Left hindlimb (tissue), 1 donor: ENCODE measurements around the gene HOXA6.

Experiments used
- DNase-seq: peaks from one replicate; pipeline ENCODE4 v3.0.0-alpha.2; 2018

Gene HOXA6

DNA sequence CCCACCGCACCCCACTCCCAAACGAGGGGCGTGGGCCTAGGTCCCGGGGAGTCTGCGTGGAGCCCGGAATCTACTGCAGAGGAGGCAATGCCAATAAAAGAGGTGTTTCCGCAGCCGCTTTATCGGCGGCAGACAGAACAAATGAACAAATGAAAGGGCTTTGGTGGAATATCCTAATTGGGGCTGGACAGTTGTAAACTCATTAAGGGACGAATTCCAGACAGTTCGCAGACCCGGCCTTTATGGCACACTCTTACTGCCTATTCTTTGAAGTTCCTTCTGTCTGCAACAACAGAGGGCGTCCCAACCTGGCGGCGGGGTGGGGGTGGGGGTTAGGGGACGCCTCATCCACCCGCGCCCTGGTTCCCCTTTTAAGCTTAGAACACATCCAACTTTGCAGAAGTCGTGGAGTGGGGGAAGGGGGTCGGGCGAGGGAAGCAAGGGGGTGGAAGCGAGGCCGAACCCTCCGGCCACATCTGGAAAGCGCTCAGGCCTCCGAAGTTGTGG, 13.7 kb upstream of the HOXA6 start:
- no peak for DNase-seq

DNA sequence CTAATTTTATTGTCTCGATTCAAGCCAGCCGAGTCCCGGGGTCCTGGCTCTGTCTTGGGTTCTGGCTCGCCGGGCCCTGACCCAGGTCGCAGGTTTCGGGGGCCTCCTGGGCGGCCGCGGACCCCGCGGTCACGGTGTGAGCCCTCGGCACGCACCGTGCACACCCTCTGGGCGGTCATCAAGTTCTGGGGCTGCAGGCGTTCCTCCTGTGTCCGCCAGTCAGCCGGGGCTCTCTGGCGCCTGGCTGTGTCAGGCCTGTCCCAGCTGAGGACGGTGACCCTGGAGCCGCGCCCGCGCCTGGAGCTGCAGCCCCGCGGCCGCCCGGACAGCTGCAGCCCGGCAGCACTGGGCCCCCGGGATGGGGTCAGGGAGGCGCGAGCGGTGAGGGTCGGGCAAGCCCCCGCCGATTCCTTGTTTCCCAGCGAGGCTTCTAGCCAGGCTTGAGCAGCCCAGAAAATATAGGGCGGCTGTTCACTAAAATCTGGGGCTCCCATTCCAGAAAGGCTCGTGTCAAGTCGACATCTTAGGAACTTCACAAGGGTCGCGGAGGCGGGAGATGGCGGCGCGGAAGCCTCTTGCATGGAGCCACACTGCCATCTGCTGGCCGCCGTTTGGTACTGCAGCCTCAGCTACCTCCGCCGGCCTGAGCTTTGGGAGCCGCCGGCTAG, 13.1 kb upstream of the HOXA6 start:
- peak; percentile 93 for DNase-seq

DNA sequence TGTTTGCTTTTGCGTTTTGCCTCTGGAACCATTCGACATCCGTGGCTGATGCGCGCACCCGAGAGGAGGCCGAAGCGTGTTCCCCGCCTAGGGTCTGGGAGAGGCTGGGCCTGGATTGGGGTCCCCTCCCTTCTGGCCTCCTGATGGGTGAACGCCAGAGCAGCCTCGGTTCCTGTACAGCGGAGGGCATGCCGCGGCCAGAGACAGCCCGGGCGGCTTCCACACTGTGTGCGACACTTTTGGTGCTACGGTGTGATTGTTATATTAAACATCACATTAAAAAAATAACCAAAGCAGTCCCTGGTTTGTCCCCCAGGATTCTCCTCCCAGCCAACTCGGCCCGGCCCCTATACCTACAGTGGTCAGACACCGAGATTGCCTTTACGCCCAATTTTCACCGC, 12.6 kb upstream of the HOXA6 start:
- DNase-seq, result peak; percentile 64

DNA sequence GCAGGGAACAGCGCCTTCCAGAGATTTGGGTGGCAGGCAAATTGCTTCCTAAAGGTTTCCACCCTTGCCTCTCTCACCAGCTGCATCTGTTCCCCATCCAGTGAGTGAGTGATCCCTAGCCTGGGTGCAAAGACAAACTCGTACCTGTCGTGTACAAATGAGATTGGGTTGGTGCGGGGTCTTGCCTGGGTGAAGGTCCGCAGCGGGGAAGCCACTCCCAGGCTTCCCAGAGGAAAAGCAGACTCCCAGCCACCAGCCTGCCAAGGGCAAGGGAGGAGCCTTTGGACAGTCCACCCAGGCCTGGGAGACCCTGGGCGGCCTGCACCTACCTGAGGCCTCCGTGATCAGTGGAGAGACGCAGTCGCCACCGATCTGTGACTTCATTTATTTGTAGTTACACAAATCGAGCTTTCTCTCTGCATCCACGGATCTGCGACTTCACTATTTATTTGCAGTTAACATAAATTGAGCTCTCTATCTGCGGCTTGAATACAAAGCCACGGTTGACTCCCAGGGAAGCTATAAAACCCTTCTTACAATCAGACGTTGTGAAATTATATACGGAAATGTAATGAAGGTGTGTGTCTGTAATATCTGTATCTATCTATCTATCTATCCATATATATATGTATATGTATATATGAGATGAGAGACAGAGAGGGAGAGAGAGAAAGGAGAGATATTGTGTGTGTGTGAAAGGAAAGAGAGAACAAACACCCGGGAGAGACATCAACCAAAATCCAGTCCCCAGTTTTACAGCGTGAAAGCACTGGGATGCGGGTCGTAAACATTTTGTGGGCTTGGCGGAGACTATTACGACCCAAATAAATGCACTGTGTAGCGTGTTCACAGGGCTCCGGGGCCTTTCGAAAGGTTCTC, 11.9 kb upstream of the HOXA6 start:
- peak; percentile 23 for DNase-seq

DNA sequence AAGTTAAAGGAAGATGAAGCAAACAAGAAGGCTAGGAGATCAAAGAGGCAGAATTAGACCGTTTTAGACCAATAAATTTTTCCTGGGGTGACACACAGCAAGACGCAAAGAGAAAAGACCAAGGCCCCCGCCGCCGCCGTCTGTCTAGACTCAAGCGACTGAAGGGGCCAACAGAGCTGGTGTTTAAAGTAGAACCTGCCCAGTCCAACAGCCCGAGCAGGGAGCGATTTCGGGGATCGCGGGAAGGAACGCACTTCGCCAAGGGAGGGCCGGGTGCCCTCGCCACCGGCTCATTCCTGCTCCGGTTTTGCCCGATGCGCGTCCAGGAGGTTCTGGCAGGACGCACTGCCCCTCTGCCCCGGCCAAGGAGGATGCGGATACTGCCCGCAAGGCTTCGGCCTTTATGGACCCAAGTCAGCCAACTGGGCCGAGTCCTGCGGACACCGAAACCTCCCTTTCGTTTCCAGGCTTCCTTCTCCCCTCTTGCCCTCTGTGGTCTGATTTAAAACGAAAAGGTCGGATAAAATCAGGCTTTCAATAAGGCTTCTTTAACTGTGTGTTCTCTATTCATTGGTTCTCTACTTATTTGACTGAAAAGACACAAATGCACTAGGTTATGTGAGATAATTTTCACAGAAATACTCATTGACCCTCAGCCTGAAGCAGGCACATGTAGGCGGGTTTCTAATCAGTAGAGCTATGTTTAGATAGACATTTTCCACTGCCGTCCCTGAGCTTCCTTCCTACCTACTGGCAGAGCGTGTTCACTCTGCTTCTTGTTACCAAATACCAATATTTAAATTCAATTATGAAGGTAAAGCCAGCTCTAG, 11.1 kb upstream of the HOXA6 start:
- peak; percentile 34 for DNase-seq

DNA sequence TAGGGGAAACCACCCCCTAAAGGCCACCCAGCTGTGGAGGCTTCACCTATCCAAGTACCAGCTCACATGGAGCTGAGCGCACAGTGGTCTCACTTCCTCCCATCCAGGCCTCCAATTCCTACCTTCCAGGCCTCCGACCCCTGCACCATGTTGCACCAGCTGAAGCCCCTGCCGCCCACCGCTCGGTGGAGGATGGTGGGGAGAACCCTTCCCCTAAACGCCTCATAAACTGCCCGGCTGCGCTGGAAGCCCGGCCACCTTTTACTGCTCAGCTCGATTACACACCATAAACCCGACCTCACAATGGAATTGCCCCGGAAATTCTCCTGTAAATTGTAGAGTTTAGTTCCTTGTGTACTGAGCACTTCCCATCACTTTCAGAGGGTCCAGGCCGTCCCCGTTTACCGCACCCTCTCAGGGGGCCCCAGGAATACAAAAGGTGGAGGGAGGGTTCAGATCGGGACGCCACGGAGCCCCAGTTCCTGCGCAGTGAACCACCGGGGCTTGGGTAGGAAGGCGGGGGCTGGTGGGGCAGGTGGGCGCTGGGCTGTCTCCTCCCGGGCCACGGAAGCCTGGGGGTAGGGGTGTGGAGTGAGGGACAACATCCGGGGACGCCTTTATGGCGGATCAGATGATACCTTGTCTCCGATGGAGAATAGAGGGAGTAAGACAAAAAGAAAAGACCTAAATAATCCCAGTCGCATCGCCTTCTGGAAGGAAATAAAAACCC, 10.3 kb upstream of the HOXA6 start:
- peak; percentile 19 for DNase-seq

DNA sequence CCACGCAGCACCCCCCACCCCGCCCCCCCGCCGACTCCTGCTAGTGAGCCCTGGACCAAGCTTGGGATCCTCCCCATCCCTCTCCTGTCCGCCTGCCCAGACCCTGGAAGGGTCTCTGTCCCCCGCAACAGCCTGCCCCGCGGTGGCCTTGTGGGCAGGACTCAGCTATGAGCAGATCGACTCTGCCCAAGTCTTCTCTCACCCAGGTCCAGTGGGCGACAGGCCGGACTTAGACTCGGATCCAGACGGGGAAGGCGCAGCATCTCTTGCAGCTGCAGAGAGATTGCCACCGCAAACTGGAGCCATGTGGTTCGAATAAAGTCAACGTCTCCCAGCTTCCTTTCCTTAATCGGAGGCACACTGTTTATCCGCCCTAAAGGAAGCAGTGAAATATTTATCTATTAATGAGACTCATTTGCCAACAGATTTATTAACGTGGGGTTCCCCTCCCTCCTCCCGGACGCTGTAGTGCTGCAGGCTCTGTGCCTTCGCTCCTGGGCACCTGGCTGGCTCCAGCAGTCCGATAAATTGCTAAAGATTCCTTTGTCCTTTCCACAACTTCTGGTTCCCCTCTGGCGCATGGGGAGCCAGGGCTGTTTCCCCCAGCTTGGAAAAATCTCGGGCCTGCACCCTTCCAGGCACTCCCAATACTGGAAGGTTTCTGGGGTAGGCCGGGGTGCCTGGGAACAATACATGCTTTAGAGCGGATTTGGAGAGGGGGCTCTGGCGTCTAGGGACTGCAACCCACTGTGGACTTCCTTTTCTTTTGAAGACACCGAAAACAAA, 9.5 kb upstream of the HOXA6 start:
- peak; percentile 23 for DNase-seq

DNA sequence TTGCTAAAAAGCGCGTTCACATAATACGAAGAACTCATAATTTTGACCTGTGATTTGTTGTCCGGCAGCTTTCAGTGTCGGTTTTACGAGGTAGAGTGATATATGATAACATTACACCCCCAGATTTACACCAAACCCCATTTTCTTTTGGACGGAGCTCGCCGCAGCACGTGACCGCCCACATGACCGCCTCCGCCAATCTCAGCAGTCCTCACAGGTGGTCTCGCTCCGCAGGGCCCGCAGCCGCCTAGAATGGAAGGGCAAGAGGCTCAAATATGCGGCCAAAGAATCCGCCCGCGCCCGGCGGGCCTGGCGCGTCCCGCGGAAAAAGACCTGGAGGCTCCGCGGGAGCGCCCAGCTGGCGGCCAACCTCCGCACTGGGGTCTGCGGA, 8.9 kb upstream of the HOXA6 start, which contains the start of gene HOXA7:
Gene HOXA7 (minus strand): TSS at position 168 of the 391 bp plus-strand sequence. CDS start 130 bp downstream, at position 38.
- DNase-seq, result peak; percentile 94

DNA sequence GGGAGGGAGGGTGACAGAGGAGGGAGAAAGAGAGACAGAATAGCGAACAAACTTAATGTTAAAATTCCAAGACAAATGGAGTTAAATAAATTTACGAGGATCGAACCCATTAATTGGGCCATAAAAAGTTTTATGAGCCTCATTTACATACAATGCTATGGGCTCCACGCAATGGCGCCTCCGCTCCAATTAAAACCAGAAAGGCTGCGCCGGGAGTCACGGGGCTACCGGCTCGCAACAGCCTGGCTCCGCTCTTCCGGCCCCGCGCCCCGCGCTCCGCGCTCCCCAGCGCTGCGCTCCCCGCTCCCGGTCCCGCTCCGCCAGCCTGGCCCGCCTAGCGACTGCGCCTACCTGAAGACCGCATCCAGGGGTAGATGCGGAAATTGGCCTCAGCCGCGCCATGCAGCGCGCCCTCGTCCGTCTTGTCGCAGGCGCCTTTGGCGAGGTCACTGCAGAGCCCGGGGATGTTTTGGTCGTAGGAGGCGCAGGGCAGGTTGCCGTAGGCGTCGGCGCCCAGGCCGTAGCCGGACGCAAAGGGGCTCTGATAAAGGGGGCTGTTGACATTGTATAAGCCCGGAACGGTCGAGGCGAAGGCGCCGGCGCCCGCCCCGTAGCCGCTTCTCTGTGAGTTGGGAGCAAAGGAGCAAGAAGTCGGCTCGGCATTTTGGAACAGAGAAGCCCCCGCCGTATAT, 8.4 kb upstream of the HOXA6 start:
- DNase-seq, result no peak

DNA sequence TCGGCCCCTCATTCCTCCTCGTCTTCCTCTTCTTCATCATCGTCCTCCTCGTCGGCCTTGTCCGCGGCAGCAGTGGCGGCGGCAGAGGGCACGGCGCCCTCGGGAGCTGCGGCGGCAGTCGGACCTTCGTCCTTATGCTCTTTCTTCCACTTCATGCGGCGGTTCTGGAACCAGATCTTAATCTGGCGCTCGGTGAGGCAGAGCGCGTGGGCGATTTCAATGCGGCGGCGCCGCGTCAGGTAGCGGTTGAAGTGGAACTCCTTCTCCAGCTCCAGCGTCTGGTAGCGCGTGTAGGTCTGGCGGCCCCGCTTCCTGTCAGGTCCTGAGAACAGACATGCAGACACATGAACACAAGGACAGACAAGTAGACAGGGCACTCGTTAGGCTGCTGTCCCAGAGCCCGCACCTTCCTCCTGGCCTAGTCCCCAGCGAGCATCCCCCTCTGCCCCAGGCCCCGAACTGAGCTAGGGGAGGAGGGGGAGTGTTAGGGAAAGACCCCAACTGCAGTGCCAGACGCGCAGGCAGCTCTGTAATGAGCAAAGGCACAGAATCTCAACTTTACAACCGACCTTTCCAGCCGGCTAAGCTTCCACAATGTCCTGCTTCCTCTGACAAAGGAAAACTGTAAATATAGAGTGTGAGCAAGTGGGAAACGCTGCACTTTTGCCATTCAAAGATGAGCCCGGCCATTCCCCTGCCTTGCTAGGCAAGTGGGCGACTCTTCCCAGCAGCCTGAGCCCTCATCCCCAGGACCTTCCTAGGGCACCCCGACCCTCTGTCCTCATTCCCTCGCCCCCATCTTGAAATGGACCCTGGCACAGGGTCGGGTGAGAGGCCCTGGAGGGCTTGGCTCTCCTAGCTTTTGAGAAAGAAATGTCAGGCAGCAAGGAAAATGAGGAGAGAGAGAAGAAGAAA, 7.6 kb upstream of the HOXA6 start:
- peak; percentile 51 for DNase-seq

DNA sequence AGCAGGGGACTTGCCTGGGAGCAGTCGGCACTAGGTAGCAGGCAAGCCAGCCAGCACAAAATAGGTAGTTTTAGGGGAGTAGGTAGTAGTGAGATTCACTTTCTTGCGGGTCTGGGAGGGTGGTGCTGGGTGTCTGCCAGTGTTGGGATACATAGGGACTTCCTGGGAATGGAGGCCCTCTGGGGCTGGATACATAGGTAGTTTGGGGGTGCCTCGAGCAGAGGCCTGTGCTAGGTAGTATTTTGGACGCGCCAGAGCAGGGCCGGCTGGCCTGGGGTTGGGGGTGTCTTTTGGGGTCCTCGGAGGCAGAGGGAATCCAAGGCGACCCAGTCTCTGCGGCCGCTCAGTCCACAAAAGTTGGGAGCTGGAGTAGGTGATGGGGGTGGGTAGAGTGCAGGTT, 6.8 kb upstream of the HOXA6 start:
- DNase-seq, result peak; percentile 29

DNA sequence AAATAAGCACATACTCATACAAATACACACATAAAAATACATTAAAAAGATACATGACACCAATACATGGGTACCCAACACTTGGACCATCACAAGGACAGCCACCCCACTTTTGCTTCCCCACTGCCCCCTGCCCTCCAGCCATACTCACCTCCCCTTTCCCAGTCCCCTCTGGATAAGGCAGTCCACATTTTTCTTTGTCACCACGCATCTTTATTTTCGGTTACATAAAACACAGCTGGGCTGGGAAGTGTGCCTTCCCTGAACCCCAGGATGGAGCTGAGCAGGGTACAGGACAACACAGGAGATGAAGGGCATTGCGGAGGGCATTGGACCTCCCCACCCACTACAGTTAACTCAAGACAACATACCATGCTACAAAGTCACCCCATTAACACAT, 6.0 kb upstream of the HOXA6 start:
- DNase-seq, result peak; percentile 25

DNA sequence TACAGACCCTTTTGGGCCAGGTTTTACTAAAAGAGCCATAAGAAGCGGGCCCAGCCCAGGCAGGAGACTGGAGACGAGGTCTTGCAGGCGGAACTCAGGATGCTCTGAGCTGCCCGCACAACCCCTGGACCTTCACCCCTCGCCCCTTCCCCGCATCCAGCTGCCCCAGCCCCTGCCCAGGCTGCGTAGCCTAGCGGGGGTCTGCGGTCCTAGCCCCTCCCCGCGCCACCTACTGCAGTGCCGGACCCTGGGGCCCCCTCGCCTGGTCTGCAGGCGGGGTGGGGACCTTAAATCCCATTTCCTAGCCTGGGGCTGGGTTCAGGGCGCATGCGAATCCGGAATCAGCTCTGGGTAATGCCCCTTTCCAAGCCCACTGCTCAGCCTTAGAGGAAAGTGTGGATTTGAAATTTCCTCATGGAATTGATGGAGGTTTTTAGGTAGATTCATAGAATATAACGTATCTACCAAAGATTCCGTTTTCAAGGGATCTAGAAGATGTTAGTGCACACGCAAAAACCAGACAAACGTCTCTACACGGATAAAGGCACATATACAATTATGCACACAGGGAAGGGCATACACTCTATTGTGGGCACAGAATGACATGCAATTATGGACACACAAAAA, 5.4 kb upstream of the HOXA6 start:
- DNase-seq, result no peak

DNA sequence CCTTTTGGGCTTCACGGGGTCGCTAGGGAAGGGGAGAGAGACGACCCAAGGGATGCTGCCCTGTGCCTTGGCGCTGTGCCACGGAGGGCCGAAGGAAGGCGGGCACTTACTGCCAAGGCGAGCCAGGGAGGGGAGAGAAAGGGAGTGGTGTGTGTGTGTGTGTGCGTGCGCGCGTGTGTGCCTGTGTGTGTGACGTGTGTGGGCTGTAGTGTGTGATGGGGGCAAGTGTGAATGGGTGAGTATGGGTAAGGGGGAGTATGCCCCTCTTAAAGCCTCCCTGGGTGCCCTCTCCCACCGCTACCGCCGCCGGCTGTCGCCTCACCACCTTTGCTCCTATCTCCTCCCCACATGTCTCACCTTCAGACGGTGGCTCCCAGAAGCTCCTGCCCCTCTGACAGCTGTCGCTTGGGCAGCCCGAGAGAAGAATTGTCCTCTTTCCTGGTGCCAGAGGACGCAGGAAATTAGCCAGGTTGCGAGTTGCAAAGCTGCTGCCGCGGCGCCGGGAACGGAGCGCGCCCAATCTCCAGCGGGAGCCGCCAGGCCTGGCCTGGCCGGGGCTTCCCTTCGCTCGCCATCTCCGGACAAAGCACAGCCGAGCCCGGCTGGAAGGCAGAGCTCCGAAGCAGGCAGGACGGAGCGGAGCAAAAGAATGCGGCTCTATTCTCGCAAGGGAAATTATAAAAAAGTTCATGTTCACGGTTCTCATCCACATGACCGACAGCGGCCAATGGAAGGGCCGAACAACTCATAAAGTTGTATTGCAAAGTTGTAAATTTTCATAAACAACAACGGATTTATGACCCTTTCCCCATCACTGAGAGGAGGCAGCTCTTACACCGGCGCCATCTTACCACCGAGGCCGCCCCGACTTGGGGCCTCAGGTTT, 4.6 kb upstream of the HOXA6 start, which contains the start of gene HOXA3:
Gene HOXA3 (minus strand): TSS at position 653 of the 885 bp plus-strand sequence. CDS start 41,943 bp downstream, outside the sequence.
- DNase-seq, result peak; percentile 85

DNA sequence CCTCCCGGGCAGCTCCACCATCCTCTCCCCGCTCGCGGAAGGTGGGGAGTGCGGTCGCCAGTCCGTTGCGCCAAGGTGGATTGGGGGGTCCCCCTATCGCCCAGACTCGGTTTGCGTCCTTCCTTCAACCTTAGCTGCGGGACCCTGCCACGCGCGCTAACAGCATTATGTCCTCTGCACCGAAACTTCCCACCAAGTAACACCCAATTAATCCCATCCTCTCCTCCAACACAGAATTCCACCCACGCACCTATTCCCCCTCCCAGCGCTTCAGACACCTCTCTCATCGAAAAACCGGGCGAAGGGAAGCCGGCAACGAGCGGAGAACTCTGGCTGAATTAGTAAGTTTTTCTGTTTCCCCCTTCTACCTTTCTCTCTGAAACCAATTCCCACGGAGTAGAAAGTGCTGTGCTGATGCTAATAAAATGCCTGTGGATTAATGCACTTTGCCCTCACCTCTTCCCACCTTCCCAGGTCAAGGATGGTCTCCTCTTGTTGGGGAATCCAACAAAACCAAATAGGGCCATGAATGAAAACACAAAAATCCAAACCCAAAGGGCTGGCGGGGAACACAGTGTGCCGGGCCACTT, 3.9 kb upstream of the HOXA6 start:
- no peak for DNase-seq

DNA sequence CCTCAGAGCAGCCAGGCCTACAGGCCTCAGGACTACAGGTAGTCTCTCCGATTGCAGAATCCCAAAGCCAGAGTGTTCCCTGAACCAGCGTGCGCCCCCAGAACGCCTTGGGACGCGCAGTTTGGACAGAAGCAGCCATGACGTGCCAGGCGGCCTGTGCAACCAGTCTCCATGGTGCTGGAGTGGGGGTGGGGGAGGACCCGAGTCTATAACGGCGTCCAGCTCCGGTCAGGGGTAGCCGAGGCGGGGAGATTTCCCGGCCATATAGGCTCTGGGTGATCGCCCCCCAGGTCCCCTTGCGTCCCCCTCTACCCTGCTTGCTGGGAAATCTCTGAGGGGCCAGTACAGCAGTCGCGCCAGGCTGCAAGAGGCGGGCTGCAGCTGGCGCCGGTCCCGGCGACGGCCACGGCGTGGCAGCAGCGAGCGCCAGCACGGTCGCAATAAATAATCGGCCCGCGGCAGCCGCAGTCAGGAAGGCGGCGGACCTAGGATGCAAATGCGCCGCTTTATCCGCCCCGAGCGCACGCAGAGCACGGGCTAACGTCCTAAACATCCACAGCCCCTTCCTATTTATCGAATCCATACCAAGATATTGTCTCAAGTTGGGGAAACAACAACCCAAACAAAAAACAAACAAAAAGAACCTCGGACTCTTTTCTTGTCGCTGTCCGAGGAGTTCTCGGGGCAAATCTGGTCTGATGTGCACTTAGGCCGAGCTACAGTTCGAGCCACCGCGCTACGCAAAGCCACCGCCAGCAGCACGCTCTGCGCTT, 3.2 kb upstream of the HOXA6 start:
- DNase-seq, result peak; percentile 89
